Keratinocyte (primary cell): ENCODE data around the gene NUDT21. TPM values are rescaled to one million over a fixed set of nuclear protein-coding genes. Genes with fewer than 3 reads are reported as not detected.

Experiments
- DNase-seq: peaks from one replicate; pipeline ENCODE4 v3.0.0-alpha.2; 2011; ENCODE audit warnings: low read depth, missing footprints, low spot score
- FAIRE-seq: peaks from 2 replicates; lab custom pipeline; 2011; peaks lifted over from hg19 to GRCh38; lab: Jason Lieb, UNC
- H2AFZ ChIP-seq: 2 replicates; pipeline ENCODE4 v1.6.0; 2012; ENCODE audit warnings: low read length, control low read depth, inconsistent platforms; ENCODE audit not compliant: control insufficient read depth
- H3K27ac ChIP-seq: 2 replicates; pipeline ENCODE4 v1.5.1; 2011; ENCODE audit warnings: low read length; ENCODE audit not compliant: control insufficient read depth, insufficient read depth
- H3K27me3 ChIP-seq: 3 replicates; pipeline ENCODE4 v1.6.0; 2011; ENCODE audit warnings: low read length; ENCODE audit not compliant: control insufficient read depth, insufficient read depth; ENCODE audit errors: extremely low read depth
- H3K36me3 ChIP-seq, 2 experiments: 2 replicates in 1 of 2; 3 replicates in 1 of 2; pipeline ENCODE4 v1.5.1; 2011; ENCODE audit warnings: low read length in 2 of 2, mild to moderate bottlenecking in 1 of 2; ENCODE audit not compliant: control insufficient read depth in 2 of 2, insufficient read depth in 2 of 2; ENCODE audit errors: extremely low read depth in 1 of 2
- H3K4me1 ChIP-seq: 3 replicates; pipeline ENCODE4 v1.5.1; 2011; ENCODE audit warnings: low read length; ENCODE audit not compliant: control insufficient read depth, insufficient read depth; ENCODE audit errors: extremely low read depth
- H3K4me2 ChIP-seq: 3 replicates; pipeline ENCODE4 v1.6.0; 2011; ENCODE audit warnings: low read depth, low read length; ENCODE audit not compliant: control insufficient read depth, insufficient read depth; ENCODE audit errors: extremely low read depth
- H3K4me3 ChIP-seq, 3 experiments: fragments of 200-600 bp in 1 of 3; sonication (generic) in 1 of 3; 2 replicates in 2 of 3; 3 replicates in 1 of 3; pipeline ENCODE4 v1.5.1; 2011 to 2016; ENCODE audit warnings: low read length in 3 of 3, mild to moderate bottlenecking in 3 of 3, control low read depth in 2 of 3, inconsistent platforms in 1 of 3, low read depth in 1 of 3, mixed read lengths in 1 of 3, mixed run types in 1 of 3, moderate library complexity in 1 of 3; ENCODE audit not compliant: control insufficient read depth in 2 of 3, insufficient read depth in 2 of 3; ENCODE audit errors: extremely low read depth in 1 of 3
- H3K79me2 ChIP-seq: 2 replicates; pipeline ENCODE4 v1.6.0; 2012; ENCODE audit warnings: low read length; ENCODE audit not compliant: control insufficient read depth, insufficient read depth
- H3K9ac ChIP-seq: 3 replicates; pipeline ENCODE4 v1.6.0; 2011; ENCODE audit warnings: low read length; ENCODE audit not compliant: control insufficient read depth, insufficient read depth; ENCODE audit errors: extremely low read depth
- H3K9me1 ChIP-seq: 3 replicates; pipeline ENCODE4 v1.6.0; 2011; ENCODE audit warnings: low read length; ENCODE audit not compliant: control insufficient read depth, insufficient read depth; ENCODE audit errors: extremely low read depth
- H3K9me3 ChIP-seq: 2 replicates; pipeline ENCODE4 v1.5.1; 2012; ENCODE audit warnings: low read depth, low read length; ENCODE audit not compliant: control insufficient read depth
- H4K20me1 ChIP-seq: 3 replicates; pipeline ENCODE4 v1.6.0; 2011; ENCODE audit warnings: low read length; ENCODE audit not compliant: control insufficient read depth, insufficient read depth; ENCODE audit errors: extremely low read depth
- EZH2 ChIP-seq: IDR thresholded peaks from one replicate; pipeline ENCODE4 v1.6.1; 2012; ENCODE audit warnings: inconsistent platforms, mild to moderate bottlenecking, low read length, moderate library complexity
- dilution Hi-C: fragments of 300-500 bp; cut with MboI; formaldehyde crosslinking; loops from one replicate; pipeline ENCODE4 v1.7.0; 2020; ENCODE audit warnings: low sequenced_read_pairs; ENCODE audit not compliant: extremely low pct_ligation_motif_present
- polyA plus RNA-seq, 5 experiments: library from polyadenylated mRNA; depleted of rRNA in 3 of 5; stranded (reverse) in 3 of 5; stranded (forward) in 1 of 5; unstranded in 1 of 5; fragments of >200 nt; gene quantifications; 1 replicate in 1 of 5; 2 replicates in 3 of 5; 3 replicates in 1 of 5; pipeline versions ENCODE4 v1.2.1 to v1.2.3, GENCODE V29; 2011 to 2012; ENCODE audit warnings: missing spikeins in 2 of 5, low read depth in 1 of 5, low replicate concordance in 1 of 5
- TF ChIP-seq, protein P1 (sequence below), 3 experiments: IDR thresholded peaks in 1 of 3; conservative IDR thresholded peaks in 1 of 3; optimal IDR thresholded peaks in 1 of 3; 2 replicates in 2 of 3; 3 replicates in 1 of 3; pipeline versions ENCODE3 to v1.5.1; 2011; ENCODE audit warnings: low read length in 3 of 3, mild to moderate bottlenecking in 3 of 3, moderate library complexity in 2 of 3, control low read depth in 1 of 3, inconsistent platforms in 1 of 3; ENCODE audit not compliant: insufficient read depth in 2 of 3; ENCODE audit errors: extremely low read depth in 1 of 3

NUDT21 gene
- polyA plus RNA-seq, 1 donor (not counting 4 experiments of a cell fraction or from before 2014, with no cell fraction given) = 98.2 TPM

DNA sequence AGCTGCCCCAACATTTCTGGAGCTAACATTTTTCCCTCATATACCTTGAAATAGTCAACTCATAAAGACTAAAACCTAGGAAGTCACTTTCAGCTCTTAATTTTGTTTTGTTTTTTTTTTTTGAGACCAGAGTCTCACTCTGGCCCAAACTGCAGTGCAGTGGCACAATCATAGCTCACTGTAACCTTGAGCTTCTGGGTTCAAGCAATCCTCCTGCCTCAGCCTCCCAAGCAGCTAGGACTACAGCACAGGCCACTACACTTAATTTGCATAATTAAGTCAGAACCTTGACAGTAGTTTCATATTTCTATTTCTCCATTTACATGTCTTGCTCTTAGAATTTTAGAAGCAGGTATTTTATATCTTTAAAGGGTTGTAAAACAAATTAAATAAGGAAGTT lies 30.5 kb downstream of the NUDT21 start:
- no peak overlapping the region for H3K4me3 ChIP-seq
- no peaks in the 10 kb centered on the region for H3K27me3 ChIP-seq
- no peak overlapping the region for H3K4me2 ChIP-seq
- H3K27ac ChIP-seq = no peak overlapping the region
- H3K36me3 ChIP-seq = no peaks in the 10 kb centered on the region
- peaks cover 75% of the 10 kb centered on the region for H3K79me2 ChIP-seq
- FAIRE-seq = no peak
- no peaks in the 10 kb centered on the region for H3K9me3 ChIP-seq
- no peak overlapping the region for H2AFZ ChIP-seq
- dilution Hi-C loops = no loop called here
- peaks cover 29% of the 10 kb centered on the region for H3K4me1 ChIP-seq
- no peaks in the 10 kb centered on the region for H3K9me1 ChIP-seq
- no peak for DNase-seq
- H3K9ac ChIP-seq = no peak overlapping the region
- TF ChIP-seq, protein P1, sequence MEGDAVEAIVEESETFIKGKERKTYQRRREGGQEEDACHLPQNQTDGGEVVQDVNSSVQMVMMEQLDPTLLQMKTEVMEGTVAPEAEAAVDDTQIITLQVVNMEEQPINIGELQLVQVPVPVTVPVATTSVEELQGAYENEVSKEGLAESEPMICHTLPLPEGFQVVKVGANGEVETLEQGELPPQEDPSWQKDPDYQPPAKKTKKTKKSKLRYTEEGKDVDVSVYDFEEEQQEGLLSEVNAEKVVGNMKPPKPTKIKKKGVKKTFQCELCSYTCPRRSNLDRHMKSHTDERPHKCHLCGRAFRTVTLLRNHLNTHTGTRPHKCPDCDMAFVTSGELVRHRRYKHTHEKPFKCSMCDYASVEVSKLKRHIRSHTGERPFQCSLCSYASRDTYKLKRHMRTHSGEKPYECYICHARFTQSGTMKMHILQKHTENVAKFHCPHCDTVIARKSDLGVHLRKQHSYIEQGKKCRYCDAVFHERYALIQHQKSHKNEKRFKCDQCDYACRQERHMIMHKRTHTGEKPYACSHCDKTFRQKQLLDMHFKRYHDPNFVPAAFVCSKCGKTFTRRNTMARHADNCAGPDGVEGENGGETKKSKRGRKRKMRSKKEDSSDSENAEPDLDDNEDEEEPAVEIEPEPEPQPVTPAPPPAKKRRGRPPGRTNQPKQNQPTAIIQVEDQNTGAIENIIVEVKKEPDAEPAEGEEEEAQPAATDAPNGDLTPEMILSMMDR (optimal IDR thresholded peaks at IDR 0.05 in 1 of 3, IDR thresholded peaks at IDR 0.05 in 1 of 3, conservative IDR thresholded peaks at IDR 0.05 in 1 of 3; ENCODE audit: extremely low read depth in 1 of 3, insufficient read depth in 2 of 3, low read length in 3 of 3) = no peak
- no peak for TF ChIP-seq EZH2
- H4K20me1 ChIP-seq = no peaks in the 10 kb centered on the region

DNA sequence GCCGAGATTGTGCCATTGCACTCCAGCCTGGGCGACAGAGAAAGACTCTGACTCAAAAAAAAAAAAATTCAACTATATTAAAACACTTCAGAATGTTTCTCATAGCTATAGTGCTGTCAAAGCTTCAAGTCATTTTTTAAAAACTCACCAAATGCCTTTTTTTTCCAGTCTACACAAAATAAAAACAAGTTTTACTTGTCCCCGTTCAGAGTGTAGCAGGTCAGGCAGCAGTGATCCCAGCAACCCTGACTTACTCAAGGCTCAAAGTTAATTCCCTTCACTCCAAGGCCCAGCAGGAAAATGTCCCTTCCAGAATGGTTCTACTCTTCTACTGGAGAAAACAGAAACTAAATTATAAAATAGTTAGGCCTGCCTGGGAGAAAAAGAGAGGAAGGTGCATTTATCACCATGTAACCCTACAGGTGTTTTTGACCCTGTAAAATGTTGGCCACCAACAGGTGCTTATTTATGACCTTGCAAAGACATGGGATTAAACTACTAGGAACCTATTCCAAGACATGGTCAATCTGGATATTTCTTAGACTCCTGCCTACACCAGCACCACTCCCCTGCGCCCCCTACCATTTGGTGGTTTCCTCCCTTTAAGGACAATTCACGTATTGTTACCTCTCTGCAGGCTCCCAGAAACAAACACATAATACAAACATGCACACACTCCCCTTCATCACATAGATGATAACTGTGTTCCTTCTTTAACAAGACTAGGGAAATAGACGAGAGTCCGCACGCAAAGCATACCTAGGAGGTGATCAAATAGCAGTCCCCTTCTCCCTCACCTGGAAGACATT lies 31.2 kb downstream of the NUDT21 start:
- dilution Hi-C loops = no loop called here
- no peak overlapping the region for H3K4me3 ChIP-seq
- H3K4me1 ChIP-seq = peaks cover 29% of the 10 kb centered on the region
- no peaks in the 10 kb centered on the region for H3K9me3 ChIP-seq
- no peak for DNase-seq
- no peak overlapping the region for H3K9ac ChIP-seq
- no peaks in the 10 kb centered on the region for H3K36me3 ChIP-seq
- H3K27me3 ChIP-seq = no peaks in the 10 kb centered on the region
- H3K79me2 ChIP-seq = peaks cover 80% of the 10 kb centered on the region
- H3K27ac ChIP-seq = peak overlapping the region; percentile 24
- TF ChIP-seq EZH2 = no peak
- TF ChIP-seq, protein P1 (optimal IDR thresholded peaks at IDR 0.05 in 1 of 3, IDR thresholded peaks at IDR 0.05 in 1 of 3, conservative IDR thresholded peaks at IDR 0.05 in 1 of 3; ENCODE audit: extremely low read depth in 1 of 3, insufficient read depth in 2 of 3, low read length in 3 of 3) = peak in 1 of 3 experiments; percentile 20
- no peak overlapping the region for H3K4me2 ChIP-seq
- no peak for FAIRE-seq
- H4K20me1 ChIP-seq = no peaks in the 10 kb centered on the region
- no peaks in the 10 kb centered on the region for H3K9me1 ChIP-seq
- H2AFZ ChIP-seq = no peak overlapping the region
